NCI-H1105 treated with DMSO at 0.1 percent for 48 hours (cell line): ENCODE data around the gene MISP3.

ENCODE experiments used
- DNase-seq: peaks from one replicate; lab custom pipeline; 2025; lab: John Stamatoyannopoulos, UW

Gene MISP3

DNA sequence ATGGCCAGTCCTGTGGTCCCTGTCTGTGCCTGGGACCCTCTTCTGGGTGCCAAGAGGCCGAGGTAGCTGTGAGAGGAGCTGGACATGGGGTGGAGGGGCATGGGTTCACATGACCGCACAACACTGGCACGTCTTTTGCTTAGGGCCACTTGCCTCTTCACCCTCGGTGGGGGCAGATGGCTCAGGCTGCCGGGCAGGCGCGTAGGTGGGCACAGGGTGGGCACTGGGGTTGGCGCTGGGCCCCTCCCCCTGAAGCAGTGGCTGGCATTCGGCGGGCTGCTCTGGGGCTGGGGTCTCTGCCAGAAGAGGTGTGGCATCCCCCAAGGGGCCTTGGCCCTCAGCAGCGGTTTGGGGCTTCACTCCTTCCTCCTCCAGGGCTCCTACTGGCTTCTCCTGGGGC is 19.1 kb upstream of the MISP3 start:
- DNase-seq, result no peak

DNA sequence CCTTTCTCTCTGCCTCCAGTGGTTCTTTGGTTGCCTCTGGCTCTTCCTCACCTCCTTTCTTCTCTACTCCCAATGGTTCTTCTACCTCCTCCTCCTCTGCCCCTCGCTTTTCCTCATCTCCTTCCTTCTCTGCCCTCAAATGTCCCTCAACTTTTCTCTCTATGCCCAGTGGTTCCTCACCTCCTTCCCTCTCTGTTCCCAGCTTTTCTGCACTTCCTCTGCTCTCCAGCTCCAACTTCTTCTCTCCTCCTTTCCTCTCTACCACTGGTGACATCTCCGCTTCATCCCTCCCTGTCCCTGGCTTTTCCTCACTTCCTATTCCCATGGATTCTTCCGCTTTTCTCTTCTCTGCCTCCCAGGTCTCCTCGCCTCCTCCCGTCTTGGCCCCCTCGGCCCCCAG is 18.5 kb upstream of the MISP3 start:
- DNase-seq, result no peak

DNA sequence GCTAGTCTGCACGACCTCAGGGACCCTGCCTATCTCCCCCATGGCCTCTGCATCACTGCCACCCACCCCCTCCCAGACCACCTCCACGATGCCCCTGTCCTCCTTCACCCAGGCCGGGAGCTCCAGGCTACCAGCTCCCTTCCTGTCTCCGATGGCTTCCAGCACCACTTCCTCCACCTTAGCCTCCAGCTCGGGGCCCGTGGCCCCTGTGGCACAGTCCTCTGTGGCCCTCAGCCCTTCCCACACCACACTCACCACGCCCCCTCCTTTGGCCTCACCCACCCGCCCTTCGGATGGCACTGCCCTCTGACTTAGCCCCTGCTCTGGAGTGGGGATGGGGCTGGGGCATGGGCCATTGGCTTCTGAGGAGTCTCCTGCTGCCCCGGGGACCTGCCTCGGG is 17.9 kb upstream of the MISP3 start:
- DNase-seq, result no peak

DNA sequence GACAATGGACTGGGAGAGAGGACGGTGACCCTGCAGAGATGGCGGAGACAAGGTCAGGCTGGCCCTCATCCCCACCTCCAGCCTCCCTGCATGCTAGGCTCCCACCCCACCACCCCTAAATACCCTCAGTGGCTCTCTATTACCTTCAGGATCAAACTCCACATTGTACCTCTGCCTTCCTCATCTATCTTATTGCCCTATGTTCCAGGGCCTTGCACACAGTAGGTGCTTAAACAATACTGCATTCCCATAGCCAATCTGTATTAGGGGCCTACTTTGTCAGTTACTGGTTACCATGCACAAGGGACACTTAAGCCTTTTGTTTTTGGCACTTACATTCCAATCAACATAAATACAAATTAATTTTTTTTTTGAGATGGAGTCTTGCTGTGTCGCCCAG is 17.2 kb upstream of the MISP3 start:
- no peak for DNase-seq

DNA sequence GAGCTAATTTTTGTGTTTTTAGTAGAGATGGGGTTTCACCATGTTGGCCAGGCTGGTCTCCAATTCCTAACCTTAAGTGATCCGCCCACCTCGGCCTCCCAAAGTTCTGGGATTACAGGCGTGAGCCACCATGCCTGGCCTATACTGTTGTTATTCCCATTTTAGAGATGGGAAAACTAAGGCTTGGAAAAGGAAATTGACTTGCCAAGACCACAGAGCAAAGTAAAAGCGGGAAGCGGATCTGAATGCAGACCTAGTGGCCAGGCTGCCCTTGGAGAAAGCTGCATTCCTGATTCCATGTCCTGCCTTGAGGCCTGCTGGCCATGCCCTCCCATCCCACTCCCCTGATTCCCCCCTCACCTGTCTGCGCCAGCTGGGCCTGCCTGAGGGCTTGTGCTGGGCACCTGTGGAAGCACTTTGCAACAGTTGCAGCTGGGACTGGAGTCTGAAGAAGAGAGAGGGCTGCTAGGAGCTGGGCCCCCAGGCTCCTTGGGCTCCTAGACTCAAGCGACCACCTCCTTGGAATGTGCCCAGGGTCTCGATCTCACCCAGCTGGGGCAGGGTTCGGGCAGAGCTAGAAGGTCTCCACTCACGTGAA is 16.4 kb upstream of the MISP3 start:
- no peak for DNase-seq

DNA sequence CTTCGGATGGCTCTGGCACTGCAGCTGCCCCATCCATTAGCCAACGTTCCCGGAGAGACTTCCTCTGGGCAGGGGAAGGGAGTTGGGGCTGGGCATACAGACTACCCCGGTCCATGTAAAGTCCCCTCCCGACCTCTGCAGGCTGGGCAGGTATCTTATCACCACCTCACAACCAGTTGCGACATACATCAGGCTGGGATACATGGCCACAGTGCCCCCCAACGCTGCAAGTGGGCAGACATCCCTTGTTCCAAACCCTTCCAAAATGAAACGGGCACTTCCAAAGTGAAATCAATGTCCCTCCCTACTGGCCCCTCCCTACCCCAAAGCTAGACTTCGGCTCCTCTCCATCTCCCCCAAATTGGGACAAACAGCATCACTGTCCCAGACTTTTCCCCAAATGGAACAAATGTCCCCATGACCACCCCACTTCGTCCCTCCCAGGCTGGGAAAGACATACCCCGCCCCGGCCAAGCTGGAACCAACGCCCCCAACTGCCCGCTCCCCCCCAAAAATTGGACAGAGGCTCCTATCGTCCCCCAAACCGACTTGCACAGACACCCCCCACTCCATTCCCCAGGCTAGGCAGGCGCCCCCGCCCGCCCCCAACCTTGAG is 15.7 kb upstream of the MISP3 start:
- DNase-seq, result no peak

DNA sequence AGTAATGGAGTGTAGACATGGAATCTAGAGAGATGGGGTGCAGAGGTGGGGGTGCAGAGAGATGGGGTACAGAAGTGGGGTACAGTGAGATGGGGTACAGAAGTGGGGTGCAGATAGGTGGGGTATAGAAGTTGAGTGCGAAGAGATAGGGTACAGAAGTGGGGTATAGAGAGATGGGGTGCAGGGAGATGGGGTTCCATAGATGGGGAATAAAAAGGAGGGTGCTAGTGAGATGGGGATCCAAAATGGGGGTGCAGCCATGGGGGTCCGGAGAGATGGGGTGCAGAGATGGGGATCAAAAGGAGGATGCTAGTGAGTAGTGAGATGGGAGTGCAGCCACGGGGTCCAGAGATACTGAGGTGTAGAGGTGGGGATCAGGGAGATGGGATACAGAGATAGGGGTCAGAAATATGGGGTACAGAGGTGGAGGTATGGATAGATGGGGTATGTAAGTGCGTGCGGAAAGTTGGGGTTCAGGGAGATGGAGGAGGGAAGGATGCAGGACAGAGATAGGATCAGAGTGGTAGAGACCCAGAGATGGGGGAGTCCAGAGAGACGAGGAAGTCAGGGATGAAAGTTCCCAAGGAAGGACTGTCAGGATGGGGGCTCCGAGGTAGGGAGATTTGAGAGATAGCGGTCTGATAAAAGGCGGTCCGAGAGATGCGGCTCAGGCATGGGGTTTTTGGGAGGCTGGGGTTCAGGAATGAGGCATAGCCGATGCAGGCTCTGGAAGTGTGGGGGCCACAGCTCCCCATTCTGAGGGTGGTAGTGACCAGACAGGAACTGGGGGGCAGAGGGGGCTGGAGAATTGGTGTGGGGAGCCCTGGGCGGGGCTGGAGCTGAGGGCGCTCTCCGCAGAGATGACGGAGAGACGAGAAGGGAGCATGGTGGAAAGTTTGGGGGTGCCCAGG is 14.1 kb upstream of the MISP3 start:
- no peak for DNase-seq

DNA sequence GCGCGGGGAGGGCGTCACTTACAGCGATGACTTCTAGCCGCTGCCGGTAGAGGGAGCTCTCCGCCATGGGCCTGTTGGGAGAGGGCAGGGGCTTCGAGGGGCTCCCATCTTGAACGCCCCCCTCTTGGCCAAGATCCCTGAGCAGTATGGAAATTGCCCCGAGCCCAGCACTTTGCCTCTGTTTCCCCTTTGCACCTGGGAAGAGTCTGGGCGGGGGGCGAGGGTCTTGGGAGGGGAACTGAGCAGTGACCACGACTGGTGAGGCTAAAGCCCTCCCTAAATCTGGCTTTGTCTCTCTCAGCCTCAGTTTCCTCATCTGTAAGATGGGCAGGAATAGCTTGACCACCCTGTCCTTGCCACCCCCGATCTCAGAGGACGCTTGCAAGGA is 13.5 kb upstream of the MISP3 start:
- no peak for DNase-seq

DNA sequence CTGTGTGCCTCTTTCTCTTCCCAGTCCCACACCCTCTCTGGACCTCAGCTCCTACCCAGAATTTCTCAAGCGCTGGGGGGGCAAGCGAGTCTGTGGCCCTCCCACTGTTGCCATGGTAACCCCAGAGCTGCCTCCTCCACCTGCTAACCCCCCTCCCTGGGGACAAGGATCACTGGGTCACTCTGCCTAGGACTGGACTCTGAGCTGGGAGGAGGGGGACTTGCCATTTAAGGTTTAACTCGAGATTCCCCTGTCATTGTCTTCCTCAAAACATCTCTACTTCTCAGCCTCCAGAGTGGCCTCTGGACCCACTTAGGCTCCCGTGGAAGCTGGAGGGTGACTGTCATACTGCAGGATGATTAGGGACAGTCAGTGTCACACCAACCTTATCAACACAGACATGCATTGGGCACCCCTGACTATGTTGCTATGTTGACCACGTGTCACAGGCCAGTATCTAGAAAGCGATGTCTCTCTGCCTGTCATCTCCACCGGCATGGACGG is 12.9 kb upstream of the MISP3 start:
- DNase-seq, result no peak

DNA sequence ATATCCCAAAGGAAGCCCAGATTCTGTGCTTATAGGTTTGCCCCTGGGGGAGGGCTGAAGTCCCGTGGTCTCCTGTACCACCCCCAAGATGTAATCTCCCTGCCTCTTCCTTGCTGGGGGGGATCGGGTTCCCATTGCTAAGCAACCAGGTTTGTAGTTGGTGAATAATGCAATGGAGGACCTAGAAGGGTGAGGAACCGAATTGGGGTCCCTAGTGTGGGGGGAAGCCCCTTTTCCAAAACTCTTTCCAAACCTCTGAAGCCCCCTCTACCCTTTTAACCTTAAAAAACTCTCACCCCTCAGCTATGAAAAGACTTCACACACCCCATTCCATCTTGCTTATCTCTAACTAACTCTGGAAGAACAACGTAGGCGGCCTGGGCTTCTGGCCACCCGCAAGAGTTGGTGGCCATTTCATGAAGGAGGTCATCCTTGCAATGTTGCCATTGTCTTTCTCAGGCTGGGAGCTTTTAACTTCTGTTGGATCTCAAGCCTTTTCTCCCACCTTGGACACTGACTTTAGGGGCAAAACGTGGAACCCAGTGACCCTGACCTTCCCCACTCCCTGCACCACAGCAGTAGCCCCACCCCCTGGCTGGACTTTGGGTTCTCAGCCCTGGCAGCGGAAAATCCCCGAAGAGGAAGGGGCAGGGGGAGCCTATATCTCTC is 11.4 kb upstream of the MISP3 start:
- no peak for DNase-seq

DNA sequence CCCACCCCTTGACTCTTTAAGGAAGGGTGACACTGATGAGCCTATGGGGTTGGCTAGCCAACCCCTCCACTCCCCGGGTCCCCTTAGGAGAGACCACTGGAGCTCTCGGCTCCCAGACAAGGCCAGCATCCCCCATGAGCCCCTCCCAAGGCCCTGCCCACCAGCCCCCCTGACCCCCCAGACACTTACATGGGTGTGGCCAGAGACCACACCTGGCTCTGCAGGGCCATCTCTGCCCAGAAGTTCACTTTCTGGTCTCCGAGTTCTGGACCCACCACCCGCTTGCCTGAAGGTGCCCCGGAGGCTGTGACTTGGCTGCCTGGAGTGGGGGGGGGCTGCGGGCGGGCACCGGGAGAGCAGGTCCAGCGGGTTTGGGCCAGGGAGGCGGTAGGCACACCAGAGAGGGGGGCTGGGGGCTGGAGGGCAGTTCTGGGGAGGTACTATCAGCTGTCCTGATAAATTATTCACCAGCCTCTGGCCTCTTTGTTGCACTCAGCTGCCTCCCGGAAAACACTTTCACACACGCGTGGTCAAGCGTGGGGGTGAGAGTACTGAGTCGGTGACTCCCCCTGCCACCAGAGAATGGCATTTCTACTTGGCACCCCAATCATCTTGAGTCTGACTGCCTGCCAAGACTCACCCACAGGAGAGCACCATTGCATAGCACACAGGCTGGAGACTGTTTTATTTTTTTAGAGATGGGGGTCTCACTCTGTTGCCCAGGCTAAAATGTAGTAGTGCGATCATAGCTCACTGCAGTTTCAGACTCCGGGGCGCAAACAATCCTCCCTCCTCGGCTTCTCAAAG is 10.6 kb upstream of the MISP3 start, which contains the start of gene PALM3:
PALM3 (minus strand) TSS at position 326 of the 807 bp plus-strand sequence; CDS start at position 230, 96 bp downstream.
- no peak for DNase-seq

DNA sequence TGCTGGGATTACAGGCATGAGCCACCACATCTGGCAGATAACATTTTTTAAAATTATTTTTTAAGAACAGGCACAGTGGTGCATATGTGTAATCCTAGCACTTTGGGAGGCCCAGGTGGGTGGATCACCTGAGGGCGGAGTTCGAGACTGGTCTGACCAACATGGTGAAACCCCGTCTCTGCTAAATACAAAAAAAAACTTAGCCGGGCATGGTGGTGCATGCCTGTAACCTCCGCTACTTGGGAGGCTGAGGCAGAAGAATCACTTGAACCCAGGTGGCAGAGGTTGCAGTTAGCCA is 10.1 kb upstream of the MISP3 start:
- DNase-seq, result no peak

DNA sequence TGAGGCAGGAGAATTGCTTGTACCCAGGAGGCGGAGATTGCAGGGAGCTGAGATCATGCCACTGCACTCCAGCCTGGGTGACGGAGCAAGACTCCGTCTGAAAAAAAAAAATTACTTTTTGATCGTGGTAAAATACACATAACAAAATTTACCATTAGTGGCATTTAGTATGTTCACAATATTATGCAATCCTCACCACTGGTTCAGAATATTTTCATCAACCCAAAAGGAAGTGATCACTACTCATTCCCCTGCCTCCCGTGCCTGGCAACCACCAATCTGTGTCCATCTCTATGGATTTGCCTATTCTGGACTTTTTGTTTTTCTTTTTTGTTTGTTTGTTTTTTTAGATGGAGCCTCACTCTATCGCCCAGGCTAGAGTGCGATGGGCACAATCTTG is 9.5 kb upstream of the MISP3 start:
- no peak for DNase-seq

DNA sequence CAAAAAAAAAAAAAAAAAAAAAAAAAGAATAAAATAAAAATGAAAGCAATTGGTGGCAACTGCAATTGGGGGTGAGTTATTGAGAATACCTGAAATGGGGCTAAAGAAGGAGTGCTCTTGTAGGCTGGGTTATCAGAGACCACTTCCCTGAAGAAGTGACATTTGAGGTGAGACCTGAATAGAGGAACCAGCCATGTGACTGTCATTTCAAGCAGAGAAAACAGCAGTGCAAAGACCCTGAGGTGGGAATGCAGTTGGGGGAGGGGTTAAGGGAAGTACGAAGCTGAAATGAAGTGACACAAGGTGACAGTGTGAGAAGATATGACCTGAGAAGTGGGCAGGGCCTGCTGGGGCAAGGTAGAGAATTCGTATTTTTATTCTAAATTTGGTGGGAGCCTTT is 6.5 kb upstream of the MISP3 start:
- no peak for DNase-seq

DNA sequence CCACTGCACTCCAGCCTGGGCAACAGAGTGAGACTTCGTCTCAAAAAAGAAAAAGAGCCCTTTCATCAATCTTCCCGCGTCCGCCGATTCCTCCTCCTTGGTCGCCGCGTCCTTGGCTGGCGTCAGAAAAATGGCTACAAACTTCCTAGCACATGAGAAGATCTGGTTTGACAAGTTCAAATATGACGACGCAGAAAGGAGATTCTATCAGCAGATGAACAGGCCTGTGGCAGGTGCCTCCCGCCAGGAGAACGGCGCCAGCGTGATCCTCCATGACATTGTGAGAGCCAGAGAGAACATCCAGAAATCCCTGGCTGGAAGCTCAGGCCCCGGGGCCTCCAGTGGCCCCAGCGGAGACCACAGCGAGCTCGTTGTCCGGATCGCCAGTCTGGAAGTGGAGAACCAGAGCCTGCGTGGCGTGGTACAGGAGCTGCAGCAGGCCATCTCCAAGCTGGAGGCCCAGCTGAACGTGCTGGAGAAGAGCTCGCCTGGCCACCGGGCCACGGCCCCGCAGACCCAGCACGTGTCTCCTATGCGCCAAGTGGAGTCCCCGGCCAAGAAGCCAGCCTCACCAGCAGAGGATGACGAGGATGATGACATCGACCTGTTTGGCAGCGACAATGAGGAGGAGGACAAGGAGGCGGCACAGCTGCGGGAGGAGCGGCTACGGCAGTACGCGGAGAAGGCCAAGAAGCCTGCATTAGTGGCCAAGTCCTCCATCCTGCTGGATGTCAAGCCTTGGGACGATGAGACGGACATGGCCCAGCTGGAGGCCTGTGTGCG is 2.1 kb upstream of the MISP3 start:
- no peak for DNase-seq

DNA sequence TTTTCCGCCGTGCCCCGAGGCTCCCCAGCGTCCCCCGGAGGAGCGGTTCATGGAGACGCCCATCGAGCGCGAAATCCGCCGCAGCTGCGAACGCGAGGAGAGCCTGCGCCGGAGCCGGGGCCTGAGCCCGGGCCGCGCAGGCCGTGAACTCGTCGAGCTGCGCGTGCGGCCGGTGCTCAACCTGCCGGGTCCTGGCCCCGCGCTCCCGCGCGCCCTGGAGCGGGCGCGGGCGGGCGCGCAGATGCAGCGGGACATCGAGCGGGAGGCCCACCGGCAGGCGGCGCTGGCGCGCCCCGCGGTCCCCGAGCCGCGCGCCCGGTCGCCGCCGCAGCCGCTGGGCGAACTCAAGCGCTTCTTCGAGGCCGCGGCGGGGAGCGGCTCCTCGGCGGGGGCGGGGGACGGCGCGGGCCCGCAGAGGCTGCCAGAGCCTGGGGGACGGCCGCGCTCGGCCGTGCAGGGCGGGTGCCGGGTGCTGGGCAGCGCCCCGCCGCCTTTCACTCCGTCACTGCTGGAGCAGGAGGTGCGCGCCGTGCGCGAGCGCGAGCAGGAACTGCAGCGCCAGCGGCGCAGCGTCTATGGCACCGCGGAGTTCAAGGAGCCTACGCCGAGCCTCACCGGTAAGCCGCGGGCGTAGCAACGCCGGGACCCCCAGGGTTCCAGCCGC is 807 bp downstream of the MISP3 start:
- DNase-seq, result peak; percentile 76

DNA sequence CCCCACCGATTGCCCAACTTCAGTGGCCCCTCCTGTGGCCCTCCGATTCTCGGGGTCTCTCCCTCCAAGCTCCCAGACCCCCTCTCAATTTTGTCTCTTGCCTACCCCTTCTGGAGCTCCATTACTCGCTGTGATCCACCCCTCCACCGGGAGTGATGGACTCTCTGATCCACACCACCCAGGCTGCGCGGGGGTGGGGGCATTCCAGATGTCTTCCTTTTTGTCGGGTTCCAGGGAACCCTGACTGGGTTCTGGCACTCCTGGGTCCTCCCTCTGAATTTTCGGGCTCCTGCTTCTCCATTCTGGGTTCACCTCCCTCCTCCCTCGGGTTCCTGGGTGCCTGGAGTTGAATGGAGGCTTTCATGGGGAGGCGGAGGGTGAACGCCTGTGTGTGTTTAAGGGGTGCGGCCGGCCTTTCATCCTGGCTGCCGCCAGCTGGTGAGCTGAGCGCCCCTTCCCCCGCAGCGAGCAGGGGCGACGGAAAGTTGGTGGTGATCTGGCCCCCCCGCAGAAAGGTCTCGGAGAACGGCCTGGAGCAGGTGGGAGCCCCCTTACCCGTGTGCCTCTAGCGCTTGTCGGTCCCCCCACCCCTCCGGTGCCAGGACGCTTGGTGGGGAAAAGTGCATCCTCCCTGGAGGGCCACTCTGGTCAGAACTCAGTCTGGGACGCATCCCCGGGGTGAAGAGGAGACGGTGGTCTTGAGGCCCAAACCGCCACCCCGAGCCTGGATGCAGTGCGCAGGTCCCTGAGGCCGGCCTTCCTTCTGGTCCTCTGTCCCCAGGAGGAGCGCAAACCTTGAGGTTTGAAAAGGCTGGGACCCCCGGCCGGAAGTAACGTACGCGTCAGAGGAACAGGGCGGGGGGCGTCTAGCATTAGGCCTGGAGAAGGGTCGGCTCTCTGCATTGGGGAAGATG is 1.6 kb downstream of the MISP3 start:
- no peak for DNase-seq

DNA sequence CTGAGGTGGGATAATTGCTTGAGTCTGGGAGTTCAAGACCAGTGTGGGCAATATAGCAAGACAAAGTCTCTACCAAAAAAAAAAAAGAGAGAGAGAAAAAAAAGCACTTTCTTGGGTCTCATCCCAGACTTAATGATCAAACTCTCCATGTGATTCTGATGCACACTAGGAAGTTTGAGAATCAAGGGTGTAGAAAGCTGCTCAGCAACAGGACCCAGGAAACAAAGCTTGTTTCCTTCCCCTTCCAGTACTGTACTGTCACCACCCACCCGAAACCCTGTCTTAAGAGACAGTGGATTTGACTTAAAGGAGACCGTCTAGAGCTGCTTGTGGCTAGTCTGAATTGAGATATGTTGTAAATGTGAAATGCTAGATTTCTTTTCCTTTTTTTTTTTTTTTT is 5.8 kb downstream of the MISP3 start:
- DNase-seq, result no peak
